ENCODE data around the gene PHPT1.

PHPT1 gene

GRCh38 chr9:136807281-136808074 lies 41.7 kb upstream of the PHPT1 start, which contains the start of gene RABL6:
Gene RABL6 (plus strand): TSS chr9:136807948. CDS start chr9:136808197, 249 bp downstream.
- peak within 1 kb of the TSS; percentile 71 for H3K27ac ChIP-seq (ENCODE audit: low read length)
- no peaks in the 10 kb centered on the region for H3K9me3 ChIP-seq (ENCODE audit: control insufficient read depth in 2 of 2, low read length in 2 of 2)
- H3K27me3 ChIP-seq (ENCODE audit: control insufficient read depth in 1 of 2, insufficient read depth in 2 of 2, low read length in 2 of 2) = peaks cover under 1% of the 10 kb centered on the region in 2 donors
- H3K36me3 ChIP-seq (ENCODE audit: control insufficient read depth in 2 of 2, insufficient read depth in 2 of 2, low read length in 2 of 2) = peaks cover 6 to 7% of the 10 kb centered on the region in 2 donors
- H3K4me1 ChIP-seq (ENCODE audit: control insufficient read depth, insufficient read depth, low read length) = peaks cover 31% of the 10 kb centered on the region
- H3K9ac ChIP-seq (ENCODE audit: low read length in 2 of 2) = peak within 1 kb of the TSS; percentile 70 to 73
- peak within 1 kb of the TSS; percentile 65 to 87 for H3K4me3 ChIP-seq (ENCODE audit: low read length in 2 of 2)

- Histone ChIP-seq H3K27ac (ENCODE audit: low read length) (no peak overlapping the region), H3K9me3 (ENCODE audit: control insufficient read depth in 2 of 2, low read length in 2 of 2) (no peaks in the 10 kb centered on the region), H3K36me3 (ENCODE audit: control insufficient read depth in 2 of 2, insufficient read depth in 2 of 2, low read length in 2 of 2) (peaks cover 6 to 7% of the 10 kb centered on the region in 2 donors), H3K4me3 (ENCODE audit: low read length in 2 of 2) (peak overlapping the region; percentile 65 to 87), H3K9ac (ENCODE audit: low read length in 2 of 2) (peak overlapping the region; percentile 70 to 71), H3K4me1 (ENCODE audit: control insufficient read depth, insufficient read depth, low read length) (peaks cover 31% of the 10 kb centered on the region), H3K27me3 (ENCODE audit: control insufficient read depth in 1 of 2, insufficient read depth in 2 of 2, low read length in 2 of 2) (no peaks in the 10 kb centered on the region)
Measured at GRCh38 chr9:136808075-136808805, 41.0 kb upstream of the PHPT1 start.

GRCh38 chr9:136808806-136809158 lies 40.4 kb upstream of the PHPT1 start:
- Histone ChIP-seq H3K9ac (ENCODE audit: low read length in 2 of 2) (peak overlapping the region; percentile 60 to 70), H3K27me3 (ENCODE audit: control insufficient read depth in 1 of 2, insufficient read depth in 2 of 2, low read length in 2 of 2) (no peaks in the 10 kb centered on the region), H3K4me3 (ENCODE audit: low read length in 2 of 2) (peak overlapping the region; percentile 65 to 87), H3K27ac (ENCODE audit: low read length) (no peak overlapping the region), H3K36me3 (ENCODE audit: control insufficient read depth in 2 of 2, insufficient read depth in 2 of 2, low read length in 2 of 2) (peaks cover 6 to 7% of the 10 kb centered on the region in 2 donors), H3K9me3 (ENCODE audit: control insufficient read depth in 2 of 2, low read length in 2 of 2) (no peaks in the 10 kb centered on the region), H3K4me1 (ENCODE audit: control insufficient read depth, insufficient read depth, low read length) (peaks cover 31% of the 10 kb centered on the region)

- no peaks in the 10 kb centered on the region for H3K9me3 ChIP-seq (ENCODE audit: control insufficient read depth in 2 of 2, low read length in 2 of 2)
- peaks cover 4% of the 10 kb centered on the region for H3K4me1 ChIP-seq (ENCODE audit: control insufficient read depth, insufficient read depth, low read length)
- H3K36me3 ChIP-seq (ENCODE audit: control insufficient read depth in 2 of 2, insufficient read depth in 2 of 2, low read length in 2 of 2) = peaks cover 7 to 8% of the 10 kb centered on the region in 2 donors
- no peak overlapping the region for H3K4me3 ChIP-seq (ENCODE audit: low read length in 2 of 2)
- no peak overlapping the region for H3K27ac ChIP-seq (ENCODE audit: low read length)
- H3K27me3 ChIP-seq (ENCODE audit: control insufficient read depth in 1 of 2, insufficient read depth in 2 of 2, low read length in 2 of 2) = no peaks in the 10 kb centered on the region
- H3K9ac ChIP-seq (ENCODE audit: low read length in 2 of 2) = no peak overlapping the region
Measured at GRCh38 chr9:136814725-136815421, 34.3 kb upstream of the PHPT1 start.

- peaks cover 4 to 5% of the 10 kb centered on the region in 2 donors for H3K36me3 ChIP-seq (ENCODE audit: control insufficient read depth in 2 of 2, insufficient read depth in 2 of 2, low read length in 2 of 2)
- no peaks in the 10 kb centered on the region for H3K9me3 ChIP-seq (ENCODE audit: control insufficient read depth in 2 of 2, low read length in 2 of 2)
- H3K27ac ChIP-seq (ENCODE audit: low read length) = no peak overlapping the region
- H3K27me3 ChIP-seq (ENCODE audit: control insufficient read depth in 1 of 2, insufficient read depth in 2 of 2, low read length in 2 of 2) = no peaks in the 10 kb centered on the region
- no peak overlapping the region for H3K9ac ChIP-seq (ENCODE audit: low read length in 2 of 2)
- H3K4me3 ChIP-seq (ENCODE audit: low read length in 2 of 2) = no peak overlapping the region
- H3K4me1 ChIP-seq (ENCODE audit: control insufficient read depth, insufficient read depth, low read length) = no peaks in the 10 kb centered on the region
Measured at GRCh38 chr9:136815422-136815782, 33.8 kb upstream of the PHPT1 start.

- Histone ChIP-seq H3K27me3 (ENCODE audit: control insufficient read depth in 1 of 2, insufficient read depth in 2 of 2, low read length in 2 of 2) (no peaks in the 10 kb centered on the region), H3K9ac (ENCODE audit: low read length in 2 of 2) (peak overlapping the region; percentile 29 to 41), H3K4me1 (ENCODE audit: control insufficient read depth, insufficient read depth, low read length) (peaks cover 15% of the 10 kb centered on the region), H3K9me3 (ENCODE audit: control insufficient read depth in 2 of 2, low read length in 2 of 2) (no peaks in the 10 kb centered on the region), H3K4me3 (ENCODE audit: low read length in 2 of 2) (peak overlapping the region; percentile 49 to 62), H3K27ac (ENCODE audit: low read length) (no peak overlapping the region), H3K36me3 (ENCODE audit: control insufficient read depth in 2 of 2, insufficient read depth in 2 of 2, low read length in 2 of 2) (peaks cover 7 to 20% of the 10 kb centered on the region in 2 donors)
Measured at GRCh38 chr9:136820971-136821825, 28.0 kb upstream of the PHPT1 start.

GRCh38 chr9:136821826-136822544 lies 27.2 kb upstream of the PHPT1 start:
- H3K27me3 ChIP-seq (ENCODE audit: control insufficient read depth in 1 of 2, insufficient read depth in 2 of 2, low read length in 2 of 2) = no peaks in the 10 kb centered on the region
- H3K9me3 ChIP-seq (ENCODE audit: control insufficient read depth in 2 of 2, low read length in 2 of 2) = no peaks in the 10 kb centered on the region
- no peak overlapping the region for H3K27ac ChIP-seq (ENCODE audit: low read length)
- H3K36me3 ChIP-seq (ENCODE audit: control insufficient read depth in 2 of 2, insufficient read depth in 2 of 2, low read length in 2 of 2) = peaks cover 9 to 25% of the 10 kb centered on the region in 2 donors
- no peak overlapping the region for H3K9ac ChIP-seq (ENCODE audit: low read length in 2 of 2)
- H3K4me1 ChIP-seq (ENCODE audit: control insufficient read depth, insufficient read depth, low read length) = peaks cover 15% of the 10 kb centered on the region
- H3K4me3 ChIP-seq (ENCODE audit: low read length in 2 of 2) = peak overlapping the region in 1 of 2 donors; percentile 62

GRCh38 chr9:136823136-136824046 lies 25.8 kb upstream of the PHPT1 start:
- no peak overlapping the region for H3K9ac ChIP-seq (ENCODE audit: low read length in 2 of 2)
- peaks cover 9 to 27% of the 10 kb centered on the region in 2 donors for H3K36me3 ChIP-seq (ENCODE audit: control insufficient read depth in 2 of 2, insufficient read depth in 2 of 2, low read length in 2 of 2)

More at GRCh38 chr9:136823136-136824046, 25.8 kb upstream of the PHPT1 start:
- Histone ChIP-seq H3K27ac (ENCODE audit: low read length) (no peak overlapping the region), H3K4me3 (ENCODE audit: low read length in 2 of 2) (no peak overlapping the region), H3K27me3 (ENCODE audit: control insufficient read depth in 1 of 2, insufficient read depth in 2 of 2, low read length in 2 of 2) (no peaks in the 10 kb centered on the region), H3K9me3 (ENCODE audit: control insufficient read depth in 2 of 2, low read length in 2 of 2) (no peaks in the 10 kb centered on the region), H3K4me1 (ENCODE audit: control insufficient read depth, insufficient read depth, low read length) (peaks cover 15% of the 10 kb centered on the region)

Measured in stomach smooth muscle (tissue), 2 donors.